Fibroblast of villous mesenchyme (primary cell): ENCODE results near the gene TBC1D25. TPM values are rescaled to one million over a fixed set of nuclear protein-coding genes. Genes with fewer than 3 reads are reported as not detected.

Experiments used
- DNase-seq: peaks from one replicate; pipeline ENCODE4 v3.0.0-alpha.2; 2010; ENCODE audit warnings: low read depth
- H3K4me3 ChIP-seq: 2 replicates; pipeline ENCODE4 v1.5.1; 2011; ENCODE audit warnings: low read depth, mild to moderate bottlenecking, low read length
- total RNA-seq: library from RNA; depleted of rRNA; stranded (reverse); fragments of >200 nt; gene quantifications from 2 replicates; pipeline ENCODE4 v1.2.3, GENCODE V29; 2012
- TF ChIP-seq, protein P1 (sequence below): IDR thresholded peaks from 2 replicates; pipeline ENCODE4 v1.5.1; 2012; ENCODE audit warnings: low read depth, mild to moderate bottlenecking, low read length; ENCODE audit not compliant: insufficient read depth

TBC1D25 gene
- total RNA-seq, 1 donor: 7.8 TPM

DNA sequence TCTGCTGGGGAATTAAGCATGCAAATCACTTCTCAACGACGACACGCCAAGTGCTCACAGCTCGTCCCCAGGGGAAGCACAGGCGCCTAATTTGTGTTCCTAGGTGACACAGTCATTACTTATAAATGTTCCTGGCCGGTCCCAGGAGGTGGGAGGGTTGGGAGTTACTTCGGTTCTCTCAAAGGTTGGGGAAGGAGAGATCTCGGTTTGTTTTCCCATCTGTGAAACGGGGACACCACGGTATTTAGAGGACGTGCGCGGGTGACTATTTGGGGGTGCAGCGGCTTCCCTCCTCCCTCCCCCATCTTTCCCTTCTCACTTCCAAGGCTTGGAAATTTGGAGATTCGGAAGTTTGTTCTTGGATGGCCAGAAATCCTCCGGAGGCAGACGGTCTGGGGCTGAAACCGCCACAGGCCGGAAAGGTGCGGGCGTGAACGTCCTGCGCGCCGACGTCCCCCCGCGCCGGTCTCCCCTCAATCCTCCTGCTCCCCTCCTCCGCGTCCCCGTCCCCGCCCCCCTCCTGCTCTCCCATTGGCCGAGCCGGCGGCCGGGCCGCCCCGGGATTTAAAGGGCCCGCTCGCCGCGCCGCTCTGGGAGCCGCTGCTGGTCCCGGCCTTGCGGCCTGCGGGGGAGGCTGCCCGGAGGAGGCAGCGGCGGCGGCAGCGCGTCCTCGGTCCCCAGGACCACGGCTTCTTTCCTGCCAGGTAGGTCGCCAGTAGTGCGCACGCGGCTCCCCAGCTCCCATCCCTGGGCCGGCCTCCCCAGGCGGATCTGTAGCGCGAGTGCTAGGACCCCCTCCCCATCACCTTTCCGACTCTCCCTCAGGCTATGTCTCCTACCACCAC is 30.9 kb upstream of the TBC1D25 start, which contains the start of gene PORCN:
Gene PORCN (plus strand): TSS at position 593 of the 845 bp plus-strand sequence. CDS start 829 bp downstream, outside the sequence.
- TF ChIP-seq, protein P1, sequence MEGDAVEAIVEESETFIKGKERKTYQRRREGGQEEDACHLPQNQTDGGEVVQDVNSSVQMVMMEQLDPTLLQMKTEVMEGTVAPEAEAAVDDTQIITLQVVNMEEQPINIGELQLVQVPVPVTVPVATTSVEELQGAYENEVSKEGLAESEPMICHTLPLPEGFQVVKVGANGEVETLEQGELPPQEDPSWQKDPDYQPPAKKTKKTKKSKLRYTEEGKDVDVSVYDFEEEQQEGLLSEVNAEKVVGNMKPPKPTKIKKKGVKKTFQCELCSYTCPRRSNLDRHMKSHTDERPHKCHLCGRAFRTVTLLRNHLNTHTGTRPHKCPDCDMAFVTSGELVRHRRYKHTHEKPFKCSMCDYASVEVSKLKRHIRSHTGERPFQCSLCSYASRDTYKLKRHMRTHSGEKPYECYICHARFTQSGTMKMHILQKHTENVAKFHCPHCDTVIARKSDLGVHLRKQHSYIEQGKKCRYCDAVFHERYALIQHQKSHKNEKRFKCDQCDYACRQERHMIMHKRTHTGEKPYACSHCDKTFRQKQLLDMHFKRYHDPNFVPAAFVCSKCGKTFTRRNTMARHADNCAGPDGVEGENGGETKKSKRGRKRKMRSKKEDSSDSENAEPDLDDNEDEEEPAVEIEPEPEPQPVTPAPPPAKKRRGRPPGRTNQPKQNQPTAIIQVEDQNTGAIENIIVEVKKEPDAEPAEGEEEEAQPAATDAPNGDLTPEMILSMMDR: no peak
- peak within 1 kb of the TSS; percentile 79 for H3K4me3 ChIP-seq
- peak; percentile 68 for DNase-seq

DNA sequence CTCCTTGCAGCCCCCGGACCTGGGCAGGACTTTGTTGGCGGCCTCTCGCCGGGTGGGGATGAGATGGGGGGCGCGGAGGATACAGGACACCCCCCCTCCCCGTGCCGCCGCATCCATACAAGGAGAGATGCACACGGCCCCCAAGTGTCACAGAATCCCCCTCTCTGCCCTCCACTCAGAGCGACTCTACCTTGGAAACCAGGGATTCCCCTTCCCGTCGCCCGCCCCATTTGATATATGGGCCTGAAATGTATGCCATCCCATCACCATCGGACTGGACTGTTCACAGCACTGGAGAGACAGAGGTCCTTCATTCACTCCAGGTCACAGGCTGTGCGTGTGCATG is 30.3 kb upstream of the TBC1D25 start:
- peak overlapping the region; percentile 79 for H3K4me3 ChIP-seq
- TF ChIP-seq, protein P1: no peak
- no peak for DNase-seq

DNA sequence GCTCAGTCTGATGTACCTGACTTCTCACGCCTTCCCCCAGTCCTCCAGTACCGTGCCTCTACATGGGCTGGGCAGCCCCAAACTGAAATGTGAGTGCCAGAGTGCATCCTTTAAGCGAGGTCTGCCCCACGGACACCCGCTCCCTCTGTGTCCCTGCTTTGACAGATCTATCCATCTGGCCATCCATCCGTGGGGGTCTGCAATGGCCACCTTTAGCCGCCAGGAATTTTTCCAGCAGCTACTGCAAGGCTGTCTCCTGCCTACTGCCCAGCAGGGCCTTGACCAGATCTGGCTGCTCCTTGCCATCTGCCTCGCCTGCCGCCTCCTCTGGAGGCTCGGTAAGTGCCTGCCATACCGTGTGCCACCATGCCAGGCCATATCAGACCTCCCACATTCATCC is 29.9 kb upstream of the TBC1D25 start:
- TF ChIP-seq, protein P1: no peak
- no peak for DNase-seq
- peak overlapping the region; percentile 79 for H3K4me3 ChIP-seq

DNA sequence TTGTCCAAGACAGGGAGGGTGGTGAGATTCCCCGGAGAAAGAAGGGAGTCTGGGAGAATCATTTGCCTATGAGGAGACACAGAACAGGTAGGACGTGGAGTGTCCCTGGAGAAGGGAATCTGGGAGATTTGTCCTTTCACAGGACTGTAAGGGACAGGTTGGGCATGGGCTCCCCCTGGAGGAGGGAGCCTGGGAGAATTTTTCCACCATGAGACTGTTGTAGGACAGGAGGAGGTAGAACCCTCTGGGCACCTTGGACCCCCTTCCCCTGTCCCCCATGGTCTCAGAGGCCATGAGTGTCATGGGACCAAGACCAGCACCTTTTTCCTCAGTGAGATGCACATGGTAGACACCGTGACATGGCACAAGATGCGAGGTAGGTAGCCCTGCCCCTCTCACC is 28.0 kb upstream of the TBC1D25 start:
- TF ChIP-seq, protein P1: peak; percentile 48
- DNase-seq: no peak

DNA sequence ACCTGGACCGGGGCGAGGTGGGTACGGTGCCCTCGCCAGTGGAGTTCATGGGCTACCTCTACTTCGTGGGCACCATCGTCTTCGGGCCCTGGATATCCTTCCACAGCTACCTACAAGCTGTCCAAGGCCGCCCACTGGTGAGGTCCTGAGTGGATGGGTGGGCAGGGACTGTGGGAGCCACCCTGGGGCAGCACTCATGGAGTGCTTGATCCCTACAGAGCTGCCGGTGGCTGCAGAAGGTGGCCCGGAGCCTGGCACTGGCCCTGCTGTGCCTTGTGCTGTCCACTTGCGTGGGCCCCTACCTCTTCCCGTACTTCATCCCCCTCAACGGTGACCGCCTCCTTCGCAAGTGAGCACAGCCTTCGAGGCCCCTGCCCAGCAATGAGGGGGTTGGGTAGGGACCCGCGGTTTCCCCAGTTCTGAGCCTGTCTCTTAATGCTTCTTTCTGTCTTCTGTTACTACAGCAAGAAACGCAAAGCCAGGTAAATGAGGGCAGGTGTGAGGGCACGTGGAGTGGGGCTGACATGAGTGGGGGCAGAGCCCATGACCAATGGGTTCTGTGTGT is 27.1 kb upstream of the TBC1D25 start:
- no peak overlapping the region for H3K4me3 ChIP-seq
- TF ChIP-seq, protein P1: no peak
- no peak for DNase-seq

More for the DNA sequence above, 28.0 kb upstream of the TBC1D25 start:
- H3K4me3 ChIP-seq: no peak overlapping the region

DNA sequence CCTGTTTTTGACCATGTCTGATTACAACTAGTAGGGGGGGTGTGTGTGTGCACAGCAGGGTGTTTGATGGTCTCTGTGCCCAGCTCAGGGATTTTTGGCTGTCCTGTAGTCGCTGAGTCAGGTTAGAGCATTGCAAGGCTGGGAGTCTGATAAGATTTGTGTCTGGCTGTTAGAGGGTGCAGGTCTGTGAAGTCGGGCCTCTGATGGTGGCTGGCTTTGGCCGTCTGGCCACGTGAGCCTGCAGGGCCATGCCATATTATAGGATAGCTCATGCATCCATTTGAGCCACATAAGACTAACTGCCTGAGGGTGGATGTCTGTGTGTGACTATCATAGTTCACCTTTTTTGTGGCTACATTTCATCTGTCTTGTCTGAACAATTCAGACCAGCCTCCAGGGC is 25.8 kb upstream of the TBC1D25 start:
- DNase-seq: no peak
- H3K4me3 ChIP-seq: no peak overlapping the region
- TF ChIP-seq, protein P1: no peak
